ENCODE measurements around the gene DCANP1.

DCANP1 gene

DNA sequence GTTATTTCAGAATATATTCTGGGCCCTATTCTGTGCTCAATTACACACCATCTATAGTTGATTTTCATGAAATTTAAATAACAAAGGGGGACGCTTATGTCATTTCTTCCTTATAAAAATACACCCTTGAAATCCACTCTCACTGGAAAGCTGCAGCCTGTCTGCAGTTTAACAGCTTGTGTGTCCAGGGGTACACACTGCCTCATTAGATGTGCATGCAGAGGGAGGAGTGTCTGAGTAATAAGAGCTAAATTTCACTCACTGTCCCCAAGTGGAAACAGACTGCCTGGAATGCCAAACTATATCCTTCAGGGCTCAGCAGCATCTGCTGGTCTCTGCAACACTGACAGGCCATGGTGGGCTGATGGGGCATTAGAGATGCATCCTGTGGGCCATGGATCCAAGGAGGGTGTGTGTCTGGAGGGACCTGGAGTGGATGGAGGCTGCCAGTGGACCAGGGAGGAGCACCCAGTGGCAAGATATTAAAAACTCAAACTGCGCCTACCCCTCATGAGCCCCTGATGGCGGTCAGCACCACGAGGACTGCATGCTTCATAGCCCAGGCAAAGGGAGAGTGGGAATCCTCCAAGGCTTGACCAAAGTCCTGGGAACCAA is 20.8 kb upstream of the DCANP1 start:
- no peak overlapping the region for H3K4me2 ChIP-seq (ENCODE audit: low read length)
- H3K9me3 ChIP-seq (ENCODE audit: low read length), result no peaks in the 10 kb centered on the region
- no peaks in the 10 kb centered on the region for H3F3A ChIP-seq (ENCODE audit: insufficient read depth, low read length)
- no peak overlapping the region for H3K27ac ChIP-seq (ENCODE audit: low read depth, low read length, poor library complexity, severe bottlenecking)
- H3K9me2 ChIP-seq (ENCODE audit: low read depth, low read length), result no peaks in the 10 kb centered on the region
- TF ChIP-seq, protein P1, sequence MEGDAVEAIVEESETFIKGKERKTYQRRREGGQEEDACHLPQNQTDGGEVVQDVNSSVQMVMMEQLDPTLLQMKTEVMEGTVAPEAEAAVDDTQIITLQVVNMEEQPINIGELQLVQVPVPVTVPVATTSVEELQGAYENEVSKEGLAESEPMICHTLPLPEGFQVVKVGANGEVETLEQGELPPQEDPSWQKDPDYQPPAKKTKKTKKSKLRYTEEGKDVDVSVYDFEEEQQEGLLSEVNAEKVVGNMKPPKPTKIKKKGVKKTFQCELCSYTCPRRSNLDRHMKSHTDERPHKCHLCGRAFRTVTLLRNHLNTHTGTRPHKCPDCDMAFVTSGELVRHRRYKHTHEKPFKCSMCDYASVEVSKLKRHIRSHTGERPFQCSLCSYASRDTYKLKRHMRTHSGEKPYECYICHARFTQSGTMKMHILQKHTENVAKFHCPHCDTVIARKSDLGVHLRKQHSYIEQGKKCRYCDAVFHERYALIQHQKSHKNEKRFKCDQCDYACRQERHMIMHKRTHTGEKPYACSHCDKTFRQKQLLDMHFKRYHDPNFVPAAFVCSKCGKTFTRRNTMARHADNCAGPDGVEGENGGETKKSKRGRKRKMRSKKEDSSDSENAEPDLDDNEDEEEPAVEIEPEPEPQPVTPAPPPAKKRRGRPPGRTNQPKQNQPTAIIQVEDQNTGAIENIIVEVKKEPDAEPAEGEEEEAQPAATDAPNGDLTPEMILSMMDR (IDR thresholded peaks at IDR 0.05; ENCODE audit: low read length), result no peak
- TF ChIP-seq EZH2 (IDR thresholded peaks at IDR 0.05; ENCODE audit: borderline replicate concordance, low read length), result no peak
- H3K4me1 ChIP-seq (ENCODE audit: insufficient read depth, low read length, severe bottlenecking), result no peaks in the 10 kb centered on the region
- H3K36me3 ChIP-seq (ENCODE audit: insufficient read depth, low read length), result no peaks in the 10 kb centered on the region
- H3K79me2 ChIP-seq (ENCODE audit: insufficient read depth, low read length), result no peaks in the 10 kb centered on the region
- no peaks in the 10 kb centered on the region for H4K20me1 ChIP-seq (ENCODE audit: insufficient read depth, low read length)
- no peak overlapping the region for H3K4me3 ChIP-seq (ENCODE audit: low read depth, low read length, poor library complexity, severe bottlenecking)
- H3K27me3 ChIP-seq (ENCODE audit: insufficient read depth, low read length), result peaks cover under 1% of the 10 kb centered on the region
- H3K9ac ChIP-seq (ENCODE audit: low read length), result no peak overlapping the region
- H2AFZ ChIP-seq (ENCODE audit: low read length), result no peak overlapping the region

DNA sequence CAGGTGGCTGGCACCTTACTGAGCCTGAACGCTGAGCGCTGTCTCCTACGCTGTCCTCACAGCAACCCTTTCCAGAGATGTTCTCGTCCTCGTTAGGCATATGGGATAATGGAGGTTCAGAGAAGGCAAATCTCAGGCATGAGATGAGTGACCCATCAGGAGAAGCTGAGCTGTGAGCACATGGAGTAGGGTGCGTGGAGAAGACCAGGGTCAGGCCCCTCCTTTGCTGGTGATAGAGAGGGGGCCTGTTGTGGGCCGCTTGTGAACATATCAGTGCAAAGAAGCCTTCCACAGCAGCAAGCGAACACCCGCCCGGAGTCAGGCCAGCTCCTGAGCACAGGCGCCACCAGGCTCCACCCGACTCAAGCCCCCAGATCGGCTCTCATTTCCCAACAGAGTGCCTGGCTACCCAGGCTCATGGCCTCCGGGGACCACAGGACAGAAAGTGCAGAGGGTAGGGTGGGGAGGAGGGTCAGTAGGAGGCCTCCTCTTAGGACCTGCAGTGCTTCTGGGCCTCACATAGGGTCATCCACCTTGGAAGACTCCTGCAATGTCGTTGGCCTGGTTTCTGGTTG is 20.0 kb upstream of the DCANP1 start:
- Histone ChIP-seq H3K4me3 (ENCODE audit: low read depth, low read length, poor library complexity, severe bottlenecking) (no peak overlapping the region), H3K9me2 (ENCODE audit: low read depth, low read length) (no peaks in the 10 kb centered on the region), H3K79me2 (ENCODE audit: insufficient read depth, low read length) (no peaks in the 10 kb centered on the region), H3K4me2 (ENCODE audit: low read length) (no peak overlapping the region), H2AFZ (ENCODE audit: low read length) (no peak overlapping the region), H4K20me1 (ENCODE audit: insufficient read depth, low read length) (no peaks in the 10 kb centered on the region), H3K4me1 (ENCODE audit: insufficient read depth, low read length, severe bottlenecking) (no peaks in the 10 kb centered on the region), H3K27me3 (ENCODE audit: insufficient read depth, low read length) (peaks cover 5% of the 10 kb centered on the region), H3K27ac (ENCODE audit: low read depth, low read length, poor library complexity, severe bottlenecking) (no peak overlapping the region), H3F3A (ENCODE audit: insufficient read depth, low read length) (no peaks in the 10 kb centered on the region), H3K36me3 (ENCODE audit: insufficient read depth, low read length) (no peaks in the 10 kb centered on the region), H3K9me3 (ENCODE audit: low read length) (no peaks in the 10 kb centered on the region), H3K9ac (ENCODE audit: low read length) (no peak overlapping the region)
- no peak for TF ChIP-seq EZH2 (IDR thresholded peaks at IDR 0.05; ENCODE audit: borderline replicate concordance, low read length)
- TF ChIP-seq, protein P1 (IDR thresholded peaks at IDR 0.05; ENCODE audit: low read length), result no peak

DNA sequence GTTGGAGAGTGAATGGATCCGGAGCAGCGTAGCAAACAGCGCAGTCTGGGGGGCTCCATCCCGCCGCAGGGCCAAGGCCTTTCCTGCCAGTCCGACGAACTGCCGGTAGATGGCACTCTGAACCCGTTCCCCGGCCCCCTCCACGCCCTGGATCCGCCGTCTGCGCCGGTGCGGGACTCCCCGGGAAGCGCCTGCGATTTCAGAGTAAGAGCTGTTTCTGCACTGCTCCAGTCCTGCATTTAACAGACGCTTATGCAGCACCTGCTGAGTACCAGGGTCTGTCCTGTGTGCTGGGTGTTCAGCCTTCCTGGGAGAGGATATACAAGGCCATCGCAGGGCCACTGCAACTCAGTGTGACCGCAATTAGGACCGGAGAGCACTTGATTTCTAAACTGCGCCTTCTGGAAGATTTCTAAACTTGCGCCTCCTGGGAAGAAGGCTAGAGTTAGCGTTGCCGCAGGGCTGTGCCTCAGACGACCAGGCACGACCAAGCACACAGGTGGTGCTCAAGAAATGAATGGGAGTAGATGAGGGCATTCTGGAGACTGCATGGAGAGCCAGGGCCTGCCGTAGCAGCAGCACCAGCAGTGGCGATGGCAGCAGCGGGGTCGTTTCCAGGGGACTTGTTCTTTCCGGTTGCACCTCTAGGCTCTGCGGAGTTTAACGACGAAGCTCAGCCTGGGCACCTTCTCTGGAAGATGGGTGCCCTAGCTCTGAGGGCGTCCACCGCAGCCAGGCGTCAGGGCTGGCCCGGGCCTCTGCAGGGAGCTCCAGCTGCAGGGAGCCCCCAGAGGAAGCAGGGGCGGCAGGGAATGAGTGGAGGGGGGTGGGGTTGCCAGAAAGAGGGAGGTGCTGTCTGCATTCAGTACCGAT is 19.3 kb upstream of the DCANP1 start:
- peaks cover 5% of the 10 kb centered on the region for H3K27me3 ChIP-seq (ENCODE audit: insufficient read depth, low read length)
- no peak overlapping the region for H3K4me2 ChIP-seq (ENCODE audit: low read length)
- no peaks in the 10 kb centered on the region for H3F3A ChIP-seq (ENCODE audit: insufficient read depth, low read length)
- TF ChIP-seq, protein P1 (IDR thresholded peaks at IDR 0.05; ENCODE audit: low read length), result peak; percentile 70
- no peak for TF ChIP-seq EZH2 (IDR thresholded peaks at IDR 0.05; ENCODE audit: borderline replicate concordance, low read length)
- no peaks in the 10 kb centered on the region for H4K20me1 ChIP-seq (ENCODE audit: insufficient read depth, low read length)
- H3K4me1 ChIP-seq (ENCODE audit: insufficient read depth, low read length, severe bottlenecking), result no peaks in the 10 kb centered on the region
- H3K36me3 ChIP-seq (ENCODE audit: insufficient read depth, low read length), result no peaks in the 10 kb centered on the region
- no peak overlapping the region for H3K27ac ChIP-seq (ENCODE audit: low read depth, low read length, poor library complexity, severe bottlenecking)
- H3K9me3 ChIP-seq (ENCODE audit: low read length), result no peaks in the 10 kb centered on the region
- no peak overlapping the region for H3K4me3 ChIP-seq (ENCODE audit: low read depth, low read length, poor library complexity, severe bottlenecking)
- no peak overlapping the region for H2AFZ ChIP-seq (ENCODE audit: low read length)
- H3K79me2 ChIP-seq (ENCODE audit: insufficient read depth, low read length), result no peaks in the 10 kb centered on the region
- H3K9me2 ChIP-seq (ENCODE audit: low read depth, low read length), result no peaks in the 10 kb centered on the region
- no peak overlapping the region for H3K9ac ChIP-seq (ENCODE audit: low read length)
